ENCODE measurements around the gene LRRC8A.

Gene LRRC8A

GRCh38 chr9:128898382-128898781 lies 16.4 kb downstream of the LRRC8A start:
- in situ Hi-C loops (cut with HindIII; ENCODE audit: low sequenced_read_pairs), result no loop called here

DNA sequence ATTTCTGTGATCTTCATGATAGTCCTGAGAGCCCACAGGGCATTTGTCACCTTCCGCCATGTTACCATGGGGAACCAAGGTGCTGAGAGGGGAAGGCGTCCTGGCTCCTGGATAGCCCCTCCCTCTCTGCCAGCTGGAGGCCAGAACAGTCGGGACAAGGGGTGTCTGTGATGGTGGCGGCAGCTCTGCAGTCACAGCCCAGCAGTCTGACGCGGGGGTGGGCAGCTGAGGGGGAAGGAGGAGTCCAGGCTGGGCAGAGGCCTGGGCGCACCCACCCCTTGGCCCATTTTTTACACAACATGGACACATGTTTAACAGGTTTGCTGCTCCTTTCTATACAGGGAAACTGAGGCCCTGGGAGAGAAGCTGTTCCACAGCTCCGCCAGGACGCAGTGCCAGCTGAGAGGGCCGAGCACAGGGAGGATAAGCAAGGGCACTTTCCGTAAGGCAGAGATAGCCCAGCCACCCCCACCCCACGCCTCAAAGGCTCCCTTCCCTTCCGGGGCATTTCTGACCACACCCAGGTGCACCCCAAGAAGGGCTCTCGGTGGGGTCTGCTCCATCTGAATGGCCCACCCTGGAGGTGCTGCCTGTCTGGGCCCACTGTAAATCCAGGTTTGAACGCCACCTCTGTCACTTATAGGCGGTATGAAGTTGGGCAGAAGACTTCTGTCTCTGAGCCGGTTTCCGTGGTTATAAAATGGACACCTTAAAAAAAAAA lies 17.1 kb downstream of the LRRC8A start:
- TF ChIP-seq, protein P1, sequence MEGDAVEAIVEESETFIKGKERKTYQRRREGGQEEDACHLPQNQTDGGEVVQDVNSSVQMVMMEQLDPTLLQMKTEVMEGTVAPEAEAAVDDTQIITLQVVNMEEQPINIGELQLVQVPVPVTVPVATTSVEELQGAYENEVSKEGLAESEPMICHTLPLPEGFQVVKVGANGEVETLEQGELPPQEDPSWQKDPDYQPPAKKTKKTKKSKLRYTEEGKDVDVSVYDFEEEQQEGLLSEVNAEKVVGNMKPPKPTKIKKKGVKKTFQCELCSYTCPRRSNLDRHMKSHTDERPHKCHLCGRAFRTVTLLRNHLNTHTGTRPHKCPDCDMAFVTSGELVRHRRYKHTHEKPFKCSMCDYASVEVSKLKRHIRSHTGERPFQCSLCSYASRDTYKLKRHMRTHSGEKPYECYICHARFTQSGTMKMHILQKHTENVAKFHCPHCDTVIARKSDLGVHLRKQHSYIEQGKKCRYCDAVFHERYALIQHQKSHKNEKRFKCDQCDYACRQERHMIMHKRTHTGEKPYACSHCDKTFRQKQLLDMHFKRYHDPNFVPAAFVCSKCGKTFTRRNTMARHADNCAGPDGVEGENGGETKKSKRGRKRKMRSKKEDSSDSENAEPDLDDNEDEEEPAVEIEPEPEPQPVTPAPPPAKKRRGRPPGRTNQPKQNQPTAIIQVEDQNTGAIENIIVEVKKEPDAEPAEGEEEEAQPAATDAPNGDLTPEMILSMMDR (IDR thresholded peaks at IDR 0.05; ENCODE audit: low read depth, low read length), result no peak
- in situ Hi-C loops (cut with HindIII; ENCODE audit: low sequenced_read_pairs), result no loop called here
- no peak overlapping the region for H3K4me3 ChIP-seq (ENCODE audit: low read depth, low read length)
- no peak for DNase-seq (ENCODE audit: low read depth, low spot score)

More at GRCh38 chr9:128898382-128898781, 16.4 kb downstream of the LRRC8A start:
- no peak overlapping the region for H3K4me3 ChIP-seq (ENCODE audit: low read depth, low read length)
- DNase-seq (ENCODE audit: low read depth, low spot score), result no peak
- TF ChIP-seq, protein P1 (IDR thresholded peaks at IDR 0.05; ENCODE audit: low read depth, low read length), result no peak

GRCh38 chr9:128899566-128900322 lies 17.8 kb downstream of the LRRC8A start:
- in situ Hi-C loops (cut with HindIII; ENCODE audit: low sequenced_read_pairs), result no loop called here
- TF ChIP-seq, protein P1 (IDR thresholded peaks at IDR 0.05; ENCODE audit: low read depth, low read length), result no peak
- no peak overlapping the region for H3K4me3 ChIP-seq (ENCODE audit: low read depth, low read length)
- DNase-seq (ENCODE audit: low read depth, low spot score), result no peak

- DNase-seq (ENCODE audit: low read depth, low spot score), result no peak
- no peak overlapping the region for H3K4me3 ChIP-seq (ENCODE audit: low read depth, low read length)
- in situ Hi-C loops (cut with HindIII; ENCODE audit: low sequenced_read_pairs), result no loop called here
- TF ChIP-seq, protein P1 (IDR thresholded peaks at IDR 0.05; ENCODE audit: low read depth, low read length), result no peak
Measured at GRCh38 chr9:128901379-128901778, 19.4 kb downstream of the LRRC8A start.

- TF ChIP-seq, protein P1 (IDR thresholded peaks at IDR 0.05; ENCODE audit: low read depth, low read length), result no peak
- no peak for DNase-seq (ENCODE audit: low read depth, low spot score)
- in situ Hi-C loops (cut with HindIII; ENCODE audit: low sequenced_read_pairs), result no loop called here
- H3K4me3 ChIP-seq (ENCODE audit: low read depth, low read length), result no peak overlapping the region
Measured at GRCh38 chr9:128901822-128902221, 19.9 kb downstream of the LRRC8A start.

DNA sequence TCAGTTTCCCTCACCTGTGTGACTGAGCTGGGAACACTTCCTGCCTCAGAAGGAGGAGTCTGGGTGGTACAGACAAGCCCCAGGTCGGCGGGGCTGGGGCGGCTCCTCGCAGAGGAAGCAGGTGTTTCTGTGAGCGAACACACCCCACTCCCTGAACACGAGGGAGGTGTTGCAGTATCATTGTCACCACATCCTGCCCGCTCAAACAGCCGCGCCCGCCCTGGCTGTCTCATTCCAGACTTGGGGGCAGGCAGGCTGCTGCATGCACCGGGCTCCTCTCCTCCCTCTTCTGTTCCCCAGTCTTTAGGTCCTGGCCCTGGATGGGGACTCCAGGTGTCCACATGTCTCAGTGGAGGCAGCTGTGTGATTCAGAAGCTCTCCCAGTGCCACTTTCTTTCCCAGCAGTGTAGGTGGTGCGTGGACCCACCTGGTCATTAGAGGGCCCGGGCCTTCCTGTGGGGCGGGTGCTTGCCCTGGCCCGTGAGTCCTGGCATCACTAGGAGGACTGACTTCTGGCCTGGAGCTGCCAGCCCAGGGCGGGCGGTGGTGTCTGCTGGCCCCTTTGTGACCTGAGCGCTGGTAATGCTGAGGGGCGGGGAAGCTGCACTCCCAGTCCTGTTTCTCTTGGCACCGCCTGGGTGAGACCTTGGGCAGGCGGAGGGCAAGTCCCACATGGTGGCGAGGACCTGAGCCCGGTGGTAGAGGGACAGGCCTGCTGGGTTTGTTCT lies 20.6 kb downstream of the LRRC8A start:
- DNase-seq (ENCODE audit: low read depth, low spot score), result no peak
- H3K4me3 ChIP-seq (ENCODE audit: low read depth, low read length), result no peak overlapping the region
- in situ Hi-C loops (cut with HindIII; ENCODE audit: low sequenced_read_pairs), result no loop called here
- TF ChIP-seq, protein P1 (IDR thresholded peaks at IDR 0.05; ENCODE audit: low read depth, low read length), result no peak
